ENCODE data around the gene ENOX1.
"Not testable (repeated sequence)": the region's sequence is repeated elsewhere in the genome, so short reads cannot be mapped to it uniquely, and the experiment has no call there.

The ENOX1 gene

GRCh38 chr13:43416408-43416807 is 370.4 kb downstream of the ENOX1 start:
- DNase-seq: not testable (repeated sequence)

GRCh38 chr13:43415903-43416391 is 370.8 kb downstream of the ENOX1 start:
- DNase-seq: not testable (repeated sequence)

DNA sequence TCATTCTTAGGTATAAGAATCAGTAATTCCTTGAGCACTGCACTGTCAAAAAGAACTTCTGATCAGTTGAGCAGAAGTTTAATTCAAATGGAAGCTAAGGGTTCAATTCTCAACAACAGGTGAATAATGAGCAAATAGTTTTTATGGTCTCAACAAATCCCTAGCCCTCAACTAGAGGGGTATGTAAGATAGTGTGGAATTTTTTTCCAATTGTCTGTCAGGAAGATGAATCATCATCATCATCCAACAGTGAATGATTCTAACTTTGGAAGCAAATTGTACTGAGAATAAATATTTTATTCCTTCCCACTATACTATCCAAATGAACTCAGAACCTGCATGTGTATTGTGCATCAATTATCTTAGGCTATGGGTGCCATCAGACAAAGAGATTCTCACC is 372.7 kb downstream of the ENOX1 start:
- no peak for DNase-seq

GRCh38 chr13:43411741-43412140 is 375.0 kb downstream of the ENOX1 start:
- no peak for DNase-seq

- DNase-seq: no peak
Observed at GRCh38 chr13:43411211-43411610, 375.6 kb downstream of the ENOX1 start.

- DNase-seq: no peak
Observed at GRCh38 chr13:43408274-43408673, 378.5 kb downstream of the ENOX1 start.

DNA sequence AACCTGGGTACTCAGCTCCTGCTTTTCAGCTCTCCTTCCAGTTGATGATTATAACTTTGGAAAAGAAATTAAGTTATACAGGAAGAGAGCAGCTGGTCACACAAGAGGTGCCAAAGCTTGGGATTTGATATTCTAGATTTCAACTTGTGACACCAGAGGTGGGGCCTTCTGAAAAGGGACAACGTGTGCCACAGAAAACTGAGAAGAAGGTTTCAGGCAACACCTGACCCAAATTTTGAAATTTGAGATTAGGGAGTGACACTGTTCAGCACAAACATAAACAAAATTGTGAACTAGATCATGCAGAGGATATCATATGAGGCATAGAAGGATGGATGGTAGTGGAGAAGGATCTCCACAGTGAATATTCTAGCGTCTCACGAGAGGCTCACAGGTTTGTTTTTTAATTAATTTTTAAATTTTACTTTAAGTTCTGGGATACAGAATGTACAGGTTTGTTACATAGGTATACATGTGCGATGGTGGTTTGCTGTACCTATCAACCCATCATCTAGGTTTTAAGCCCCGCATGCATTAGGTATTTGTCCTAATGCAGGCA is 379.7 kb downstream of the ENOX1 start:
- DNase-seq: no peak

- DNase-seq: no peak
Observed at GRCh38 chr13:43405457-43405856, 381.3 kb downstream of the ENOX1 start.

GRCh38 chr13:43402380-43402779 is 384.4 kb downstream of the ENOX1 start:
- no peak for DNase-seq

DNA sequence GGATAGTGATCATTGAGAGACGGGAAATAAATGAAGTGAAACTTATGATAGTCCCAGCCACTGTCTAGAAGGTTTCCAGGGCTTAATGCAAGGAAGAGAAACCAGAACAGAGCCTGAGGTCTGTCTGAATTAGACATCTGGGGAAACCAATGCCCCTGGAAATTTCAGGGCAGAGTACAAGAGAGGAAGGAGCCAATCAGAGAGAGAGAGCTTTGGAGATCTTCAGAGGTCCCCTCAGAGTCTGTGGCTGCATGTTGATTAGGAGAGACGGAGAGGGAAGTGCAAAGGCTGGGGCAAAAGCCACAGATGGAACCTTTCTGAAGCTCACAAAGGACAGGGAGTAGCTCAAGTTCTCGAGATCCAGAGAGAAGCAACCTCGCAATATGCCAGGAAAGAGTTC is 385.4 kb downstream of the ENOX1 start:
- no peak for DNase-seq

DNA sequence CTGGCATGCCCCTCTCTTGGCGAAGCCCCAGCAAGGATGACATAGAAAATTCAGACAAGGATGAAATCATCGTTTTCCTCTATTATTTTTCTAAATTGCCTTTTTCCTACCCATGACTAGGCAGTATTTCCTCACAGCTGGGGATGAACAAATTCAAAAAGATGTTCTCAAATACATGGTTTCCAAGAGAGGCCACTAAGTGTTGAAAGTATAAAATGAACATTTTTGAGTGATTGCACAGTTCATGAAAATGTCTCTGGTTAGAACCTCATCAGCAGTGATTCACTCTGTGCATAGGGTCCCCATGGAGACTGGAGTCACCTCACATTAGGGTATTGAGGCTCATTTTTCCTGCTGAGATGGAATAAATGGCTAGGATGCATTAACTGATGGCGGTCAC is 389.7 kb downstream of the ENOX1 start:
- no peak for DNase-seq

GRCh38 chr13:43391036-43391435 is 395.7 kb downstream of the ENOX1 start:
- no peak for DNase-seq

- no peak for DNase-seq
Observed at GRCh38 chr13:43390619-43391018, 396.2 kb downstream of the ENOX1 start.

- DNase-seq: peak; percentile 89
Observed at GRCh38 chr13:43389983-43390382, 396.8 kb downstream of the ENOX1 start.

- DNase-seq: no peak
Observed at GRCh38 chr13:43389573-43389972, 397.2 kb downstream of the ENOX1 start.

DNA sequence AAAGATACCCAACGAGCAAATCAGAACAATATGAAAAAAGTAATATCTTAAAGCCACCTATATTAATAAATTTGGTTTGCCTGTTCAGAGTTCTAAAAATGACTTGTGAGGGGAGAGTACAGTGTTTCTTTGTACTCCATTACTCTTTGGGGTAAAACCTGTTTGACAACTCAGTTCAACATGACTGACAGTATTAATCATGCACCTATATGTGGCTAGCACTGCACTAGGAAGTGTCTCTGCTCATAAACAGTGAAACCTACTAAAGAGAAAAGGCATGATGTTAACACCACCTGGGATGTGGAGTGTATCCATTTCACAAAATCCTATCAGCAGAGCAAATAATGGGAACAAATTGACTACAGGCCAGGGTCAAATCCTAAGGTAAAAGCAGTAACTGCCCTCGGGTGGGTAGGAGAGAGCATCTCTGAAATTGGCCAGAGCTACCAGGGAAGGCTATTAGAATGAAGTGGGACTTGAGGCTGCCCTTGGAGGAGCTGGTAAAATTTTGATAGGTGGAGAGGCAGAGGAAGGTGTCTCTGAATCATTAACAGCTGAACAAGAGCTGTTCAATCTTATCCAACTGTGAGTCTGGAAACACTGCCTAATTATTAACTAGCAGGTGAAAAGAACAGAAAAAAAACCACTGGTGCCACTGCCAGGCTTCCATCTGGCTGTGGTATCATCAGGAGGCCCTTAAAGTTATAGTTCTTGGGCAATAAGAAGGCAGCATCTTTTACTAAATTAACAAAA is 398.3 kb downstream of the ENOX1 start:
- peak; percentile 13 for DNase-seq

DNA sequence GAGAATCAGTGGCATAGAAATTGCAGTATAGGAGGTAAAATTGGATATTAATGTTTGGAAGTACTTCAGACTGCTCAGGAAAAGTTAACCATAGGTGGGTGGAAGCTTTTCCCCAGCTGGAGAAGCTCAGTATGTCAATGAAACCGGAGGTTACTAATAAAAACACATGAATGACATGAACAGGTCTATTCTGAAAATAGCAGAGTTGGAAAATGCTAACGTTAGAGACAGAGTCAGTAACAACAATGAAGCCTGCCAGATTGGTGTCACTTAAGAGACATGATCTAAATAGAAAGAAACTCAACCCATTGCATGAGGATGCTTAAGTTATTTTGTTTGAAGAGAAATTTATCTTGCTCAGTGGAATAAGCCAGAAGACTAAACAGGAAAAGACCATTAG is 398.9 kb downstream of the ENOX1 start:
- no peak for DNase-seq

GRCh38 chr13:43383498-43384165 is 403.1 kb downstream of the ENOX1 start:
- no peak for DNase-seq

- no peak for DNase-seq
Observed at GRCh38 chr13:43379738-43380137, 407.0 kb downstream of the ENOX1 start.

DNA sequence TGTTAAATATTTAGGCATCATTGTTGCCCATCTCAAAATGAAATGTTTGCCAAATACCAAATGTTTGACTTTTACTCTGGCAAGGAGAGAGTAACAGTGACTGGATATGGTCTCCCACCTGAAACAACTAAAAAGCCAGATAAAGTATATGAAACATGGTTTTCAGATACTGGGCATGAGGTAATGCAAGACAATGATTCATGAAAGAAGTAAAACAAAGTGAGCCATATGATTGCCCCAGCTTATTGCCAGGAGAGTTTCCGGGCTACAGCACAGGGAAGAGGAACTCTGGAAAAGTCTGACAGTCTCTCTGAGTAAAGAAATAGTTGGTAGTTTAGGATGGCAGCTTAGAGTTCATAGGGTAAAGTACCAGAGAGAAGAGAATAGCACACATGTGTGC is 408.8 kb downstream of the ENOX1 start:
- DNase-seq: peak; percentile 61

DNA sequence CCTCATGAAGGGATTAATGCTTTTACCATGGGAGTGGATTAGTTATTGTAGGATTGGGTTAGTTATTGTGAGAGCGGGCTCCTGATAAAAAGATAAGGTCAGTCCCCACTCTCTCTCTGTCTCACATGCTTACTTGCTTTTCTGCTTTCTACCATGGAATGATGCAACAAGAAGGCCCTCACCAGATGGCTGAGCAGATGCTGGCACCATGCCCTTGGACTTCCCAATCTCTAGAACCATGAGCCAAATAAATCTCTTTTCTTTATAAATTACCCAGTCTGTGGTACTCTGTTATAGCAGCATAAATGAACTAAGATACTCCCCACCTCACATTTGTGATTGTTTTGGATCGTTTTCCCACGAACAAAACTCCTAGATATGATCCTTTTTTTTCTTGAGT is 409.6 kb downstream of the ENOX1 start:
- DNase-seq: peak; percentile 89

DNA sequence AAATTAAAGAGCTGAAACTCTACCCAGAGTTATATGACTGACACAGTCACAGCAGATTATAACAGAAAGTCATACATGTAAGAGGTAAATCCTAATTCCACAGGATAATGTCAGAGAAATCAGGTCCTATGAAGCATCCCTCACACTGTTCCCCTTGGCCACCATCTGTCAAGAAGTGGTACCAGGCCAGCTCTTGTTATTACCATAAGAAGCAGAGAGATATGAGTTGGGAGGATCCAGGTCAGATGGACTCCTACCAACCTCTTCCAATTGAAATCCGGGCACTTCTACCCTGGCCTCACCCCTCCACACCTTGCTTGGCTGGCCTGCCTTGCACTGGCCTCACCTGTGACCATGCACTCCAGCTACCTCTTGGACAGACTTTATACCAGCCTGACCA is 410.2 kb downstream of the ENOX1 start:
- peak; percentile 41 for DNase-seq

DNA sequence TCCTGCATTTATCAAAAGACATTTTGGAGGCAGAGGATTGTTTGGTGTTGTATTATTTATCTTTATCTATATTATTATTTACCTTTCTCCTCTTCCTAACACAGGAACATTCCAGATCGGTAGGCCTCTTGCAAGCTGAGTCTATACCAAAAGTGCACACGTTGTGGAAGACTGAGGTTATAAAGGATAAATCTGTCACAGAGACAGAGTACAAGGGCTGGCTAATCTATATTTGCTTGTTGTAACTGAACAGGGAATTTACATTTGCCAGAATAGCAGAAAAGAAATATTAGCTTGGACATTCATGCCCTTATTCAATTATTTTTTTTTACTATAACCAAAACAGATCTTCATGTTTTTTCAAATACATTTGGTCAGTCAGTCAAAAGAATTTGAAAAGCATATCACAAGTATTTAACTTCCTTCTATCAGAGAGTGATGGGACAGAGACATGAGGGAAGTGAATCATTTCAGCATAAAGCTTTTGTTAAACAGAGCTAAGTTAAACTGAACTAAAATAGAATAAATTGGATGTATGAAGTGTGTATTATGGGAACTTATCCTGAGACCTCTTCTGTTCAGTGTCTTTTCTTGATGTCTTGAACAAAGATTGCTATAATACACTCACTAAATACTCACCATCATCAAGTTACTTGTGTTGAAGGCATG is 410.8 kb downstream of the ENOX1 start:
- no peak for DNase-seq

DNA sequence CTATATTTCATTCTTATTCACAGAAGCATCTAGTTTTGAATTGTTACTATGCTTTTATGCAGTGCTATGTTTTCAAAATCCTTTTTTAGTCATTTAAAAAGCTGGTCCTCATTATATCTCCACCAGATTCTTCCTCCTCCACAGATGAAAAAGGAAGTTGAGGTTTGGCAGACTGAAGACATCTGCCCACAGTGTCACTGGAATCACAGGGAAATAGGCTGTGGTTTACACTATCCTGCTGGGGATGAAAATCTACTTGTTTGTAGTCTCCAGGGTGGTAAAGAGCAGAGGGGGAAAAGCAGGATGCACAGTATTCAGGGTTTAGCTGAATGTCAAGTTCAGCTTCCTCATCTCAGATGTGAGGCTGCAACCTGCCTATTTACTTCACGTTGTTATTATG is 412.2 kb downstream of the ENOX1 start:
- DNase-seq: no peak

Measured in NCI-H446 treated with DMSO at 0.1 percent for 48 hours (cell line).